ENCODE results near the gene MORC4. TPM values are rescaled to one million over a fixed set of nuclear protein-coding genes. Genes with fewer than 3 reads are reported as not detected.
A peak's percentile ranks its signal among the peaks of the same experiment; 100 is the strongest.

Gene MORC4
- total and polyA plus RNA-seq, 11 donors: 1.0 to 6.5 (median 2.8) TPM

DNA sequence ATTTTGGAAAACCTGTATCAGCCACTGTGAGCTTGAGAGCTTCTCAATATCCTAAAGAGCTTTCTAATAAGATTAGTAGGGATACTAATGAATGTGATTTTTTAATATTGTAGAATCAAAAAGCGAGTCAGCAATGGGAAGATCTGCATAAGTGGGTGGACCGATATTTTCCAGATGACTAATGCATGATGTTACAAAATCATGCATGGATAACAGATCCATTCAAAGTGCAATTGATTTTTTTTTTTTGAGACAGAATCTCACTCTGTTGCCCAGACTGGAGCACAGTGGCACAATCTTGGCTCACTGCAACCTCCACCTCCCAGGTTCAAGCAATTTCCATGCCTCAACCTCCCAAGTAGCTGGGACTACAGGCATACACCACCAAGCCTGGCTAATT, 87.1 kb downstream of the MORC4 start:
- peaks cover 0 to 23% (median 0%) of the 10 kb centered on the region in 9 donors for H3K27me3 ChIP-seq
- WGBS, 4 donors: 66 to 92% (median 83%) methylated on average over 2 of the region's 2 CpGs
- H3K9me3 ChIP-seq: no peaks in the 10 kb centered on the region
- no peaks in the 10 kb centered on the region for H3K36me3 ChIP-seq
- H3K27ac ChIP-seq: no peak overlapping the region
- DNase-seq: no peak
- no peak overlapping the region for H3K4me3 ChIP-seq
- H3K4me1 ChIP-seq: no peaks in the 10 kb centered on the region
- intact Hi-C loops (cut with DNase I): no loop called here
- no peak for ATAC-seq
- TF ChIP-seq, protein P1, sequence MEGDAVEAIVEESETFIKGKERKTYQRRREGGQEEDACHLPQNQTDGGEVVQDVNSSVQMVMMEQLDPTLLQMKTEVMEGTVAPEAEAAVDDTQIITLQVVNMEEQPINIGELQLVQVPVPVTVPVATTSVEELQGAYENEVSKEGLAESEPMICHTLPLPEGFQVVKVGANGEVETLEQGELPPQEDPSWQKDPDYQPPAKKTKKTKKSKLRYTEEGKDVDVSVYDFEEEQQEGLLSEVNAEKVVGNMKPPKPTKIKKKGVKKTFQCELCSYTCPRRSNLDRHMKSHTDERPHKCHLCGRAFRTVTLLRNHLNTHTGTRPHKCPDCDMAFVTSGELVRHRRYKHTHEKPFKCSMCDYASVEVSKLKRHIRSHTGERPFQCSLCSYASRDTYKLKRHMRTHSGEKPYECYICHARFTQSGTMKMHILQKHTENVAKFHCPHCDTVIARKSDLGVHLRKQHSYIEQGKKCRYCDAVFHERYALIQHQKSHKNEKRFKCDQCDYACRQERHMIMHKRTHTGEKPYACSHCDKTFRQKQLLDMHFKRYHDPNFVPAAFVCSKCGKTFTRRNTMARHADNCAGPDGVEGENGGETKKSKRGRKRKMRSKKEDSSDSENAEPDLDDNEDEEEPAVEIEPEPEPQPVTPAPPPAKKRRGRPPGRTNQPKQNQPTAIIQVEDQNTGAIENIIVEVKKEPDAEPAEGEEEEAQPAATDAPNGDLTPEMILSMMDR (IDR thresholded peaks at IDR 0.05): no peak
- TF ChIP-seq POLR2A (IDR thresholded peaks at IDR 0.05): no peak

GRCh38 chrX:106906361-106906760, 93.7 kb downstream of the MORC4 start:
- intact Hi-C loops (cut with DNase I): loop anchor here in 2 of 10 donors (5.0 to 10.0 kb wide), 2 partner anchors 41 to 48 kb away; no protein-coding TSS in a partner anchor
- TF ChIP-seq POLR2A (IDR thresholded peaks at IDR 0.05): no peak
- TF ChIP-seq, protein P1 (IDR thresholded peaks at IDR 0.05): no peak
- H3K9me3 ChIP-seq: no peaks in the 10 kb centered on the region
- H3K36me3 ChIP-seq: no peaks in the 10 kb centered on the region
- no peak overlapping the region for H3K27ac ChIP-seq
- no peak overlapping the region for H3K4me3 ChIP-seq
- H3K4me1 ChIP-seq: no peaks in the 10 kb centered on the region
- no peaks in the 10 kb centered on the region for H3K27me3 ChIP-seq
- 41 to 56% (median 54%) methylated on average over 6 of the region's 6 CpGs for WGBS, 4 donors
- no peak for ATAC-seq
- DNase-seq: no peak

- Histone ChIP-seq H3K9me3 (no peaks in the 10 kb centered on the region), H3K27ac (no peak overlapping the region), H3K36me3 (no peaks in the 10 kb centered on the region), H3K4me3 (no peak overlapping the region), H3K4me1 (no peaks in the 10 kb centered on the region), H3K27me3 (peaks cover 0 to 4% (median 0%) of the 10 kb centered on the region in 9 donors)
- DNase-seq (no peak), ATAC-seq (peak in 2 of 4 donors; percentile 54 to 86)
- intact Hi-C loops (cut with DNase I): loop anchor here in 2 of 10 donors (5.0 to 10.0 kb wide), 2 partner anchors 42 to 50 kb away; no protein-coding TSS in a partner anchor
- no peak for TF ChIP-seq POLR2A (IDR thresholded peaks at IDR 0.05)
- TF ChIP-seq, protein P1 (IDR thresholded peaks at IDR 0.05): no peak
- WGBS, 4 donors: 68 to 84% (median 82%) methylated on average over 5 of the region's 5 CpGs
These were observed 94.8 kb downstream of the MORC4 start for GRCh38 chrX:106905064-106905708.

DNA sequence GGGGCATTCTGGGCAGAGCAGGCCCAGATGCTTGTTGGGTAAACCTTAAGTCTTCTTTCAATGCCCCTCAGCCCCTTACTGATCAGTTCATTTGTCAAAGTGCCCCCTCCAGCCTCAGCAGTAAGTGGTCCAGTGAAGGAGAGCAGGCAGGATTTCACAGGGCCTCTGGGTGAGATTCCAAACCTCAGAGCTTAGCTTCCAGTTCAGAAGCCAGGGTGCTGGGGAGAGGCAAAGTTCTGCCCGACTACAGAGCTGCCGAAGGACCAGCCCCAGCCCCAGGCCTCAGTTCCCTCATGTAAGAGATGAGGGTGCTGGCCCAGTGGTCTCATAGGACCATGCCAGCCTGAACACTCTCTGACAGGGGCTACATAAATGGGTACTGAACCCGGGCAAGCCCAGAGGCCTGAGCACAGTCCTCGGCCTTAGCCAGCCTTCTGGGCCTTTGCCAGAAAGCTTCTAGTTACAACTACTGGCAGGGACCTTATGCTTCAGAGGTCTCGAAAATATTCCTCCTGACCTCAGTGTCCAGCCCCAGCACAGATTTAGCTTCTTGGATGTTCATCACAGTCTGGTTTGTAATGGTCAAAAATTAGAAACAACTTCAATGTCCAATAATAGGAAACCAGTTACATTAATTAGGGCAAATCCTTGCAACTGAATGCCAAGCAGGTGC, 96.0 kb downstream of the MORC4 start:
- Histone ChIP-seq H3K27ac (no peak overlapping the region), H3K4me1 (no peaks in the 10 kb centered on the region), H3K36me3 (no peaks in the 10 kb centered on the region), H3K9me3 (no peaks in the 10 kb centered on the region), H3K4me3 (no peak overlapping the region), H3K27me3 (peaks cover 0 to 4% (median 0%) of the 10 kb centered on the region in 9 donors)
- TF ChIP-seq POLR2A (IDR thresholded peaks at IDR 0.05): no peak
- intact Hi-C loops (cut with DNase I): loop anchor here in 1 of 10 donors (10.0 kb wide), 1 partner anchor 51 kb away; no protein-coding TSS in a partner anchor
- WGBS, 4 donors: 56 to 81% (median 65%) methylated on average over 3 to 5 of the region's 5 CpGs
- ATAC-seq (peak in 2 of 4 donors; percentile 35 to 37), DNase-seq (no peak)

All from heart left ventricle (tissue), 16 donors.